Nephron progenitor cell (in vitro differentiated cells): ENCODE measurements around the gene IFNA16.
"Not testable (repeated sequence)": the region's sequence is repeated elsewhere in the genome, so short reads cannot be mapped to it uniquely, and the experiment has no call there.

Source experiments
- DNase-seq: peaks from one replicate; pipeline ENCODE4 v3.0.0; 2021
- H3K27ac Mint-ChIP-seq: 2 replicates; pipeline ENCODE4 v1.8.0; 2021; ENCODE audit warnings: mild to moderate bottlenecking, moderate library complexity, mixed read lengths
- H3K27me3 Mint-ChIP-seq: 2 replicates; pipeline ENCODE4 v1.8.0; 2021; ENCODE audit warnings: mild to moderate bottlenecking, low read depth, mixed read lengths; ENCODE audit not compliant: poor library complexity
- H3K36me3 Mint-ChIP-seq: 2 replicates; pipeline ENCODE4 v1.8.0; 2021; ENCODE audit warnings: low read depth, mixed read lengths
- H3K4me1 Mint-ChIP-seq: 2 replicates; pipeline ENCODE4 v1.8.0; 2021; ENCODE audit warnings: mixed read lengths
- H3K4me3 Mint-ChIP-seq: 2 replicates; pipeline ENCODE4 v1.8.0; 2021; ENCODE audit warnings: mild to moderate bottlenecking, moderate library complexity, mixed read lengths
- H3K9me3 Mint-ChIP-seq: 2 replicates; pipeline ENCODE4 v1.8.0; 2021; ENCODE audit warnings: mild to moderate bottlenecking, moderate library complexity, mixed read lengths
- CTCF ChIP-seq: fragments of 200-600 bp; sonication (generic); IDR thresholded peaks from 2 replicates; pipeline ENCODE4 v1.5.0; 2021; ENCODE audit warnings: antibody characterized with exemption

Gene IFNA16

GRCh38 chr9:21205204-21205603 is 11.9 kb downstream of the IFNA16 start:
- no peak for DNase-seq
- no peak for TF ChIP-seq CTCF
- Mint-ChIP-seq H3K9me3 (peaks cover 13% of the 10 kb centered on the region), H3K4me1 (no peaks in the 10 kb centered on the region), H3K27me3 (peaks cover 7% of the 10 kb centered on the region), H3K27ac (no peak overlapping the region), H3K4me3 (no peak overlapping the region), H3K36me3 (no peaks in the 10 kb centered on the region)

- H3K4me1 Mint-ChIP-seq, H3K27me3 Mint-ChIP-seq, DNase-seq, H3K36me3 Mint-ChIP-seq, H3K27ac Mint-ChIP-seq, H3K4me3 Mint-ChIP-seq: not testable (repeated sequence)
- H3K9me3 Mint-ChIP-seq: peaks cover 13% of the 10 kb centered on the region
Measured at GRCh38 chr9:21202105-21202504, 15.0 kb downstream of the IFNA16 start, which contains the start of gene IFNA7. Gene IFNA7, minus strand, starts transcription at chr9:21202205. Its CDS starts 40 bp downstream, at chr9:21202165.

GRCh38 chr9:21194867-21195776 is 22.0 kb downstream of the IFNA16 start:
- peak; percentile 62 for TF ChIP-seq CTCF
- peaks cover 16% of the 10 kb centered on the region for H3K27me3 Mint-ChIP-seq
- peak overlapping the region; percentile 64 for H3K27ac Mint-ChIP-seq
- not testable (repeated sequence) for H3K9me3 Mint-ChIP-seq, H3K36me3 Mint-ChIP-seq, H3K4me1 Mint-ChIP-seq, H3K4me3 Mint-ChIP-seq
- DNase-seq: peak; percentile 18

GRCh38 chr9:21187487-21187886 is 29.6 kb downstream of the IFNA16 start, which contains the start of gene IFNA4:
Gene IFNA4, minus strand, starts transcription at chr9:21187587. Its CDS starts 56 bp downstream, at chr9:21187531.
- not testable (repeated sequence) for H3K4me3 Mint-ChIP-seq, H3K4me1 Mint-ChIP-seq, H3K36me3 Mint-ChIP-seq, H3K27me3 Mint-ChIP-seq, H3K9me3 Mint-ChIP-seq, DNase-seq, H3K27ac Mint-ChIP-seq

- H3K27me3 Mint-ChIP-seq: peaks cover 13% of the 10 kb centered on the region
- H3K27ac Mint-ChIP-seq, H3K4me3 Mint-ChIP-seq, H3K9me3 Mint-ChIP-seq, H3K36me3 Mint-ChIP-seq, H3K4me1 Mint-ChIP-seq, DNase-seq: not testable (repeated sequence)
- TF ChIP-seq CTCF: peak; percentile 50
Measured at GRCh38 chr9:21182810-21183736, 34.0 kb downstream of the IFNA16 start.

- no peak for DNase-seq
- Mint-ChIP-seq H3K4me3 (no peak overlapping the region), H3K4me1 (no peaks in the 10 kb centered on the region), H3K27ac (no peak overlapping the region), H3K27me3 (peaks cover 34% of the 10 kb centered on the region), H3K9me3 (no peaks in the 10 kb centered on the region), H3K36me3 (no peaks in the 10 kb centered on the region)
- no peak for TF ChIP-seq CTCF
Measured at GRCh38 chr9:21174671-21175070, 42.4 kb downstream of the IFNA16 start.
